Endothelial cell of umbilical vein (primary cell): Measurements from ENCODE around the gene CACNA1C. TPM values are rescaled to one million over a fixed set of nuclear protein-coding genes. Genes with fewer than 3 reads are reported as not detected.

Experiments used
- BruUV-seq: library from RNA; stranded (reverse); fragments of 400-500 nt; replicated peaks from 2 replicates; lab custom pipeline; 2021; lab: Mats Ljungman, UMichigan
- CTCF ChIA-PET: fragments of 300-600, 350-600 bp; sonication (Branson Sonifier 250); formaldehyde crosslinking; loops from one replicate; lab custom pipeline; 2021; ENCODE audit warnings: antibody characterized with exemption, inconsistent platforms; lab: Charles Lee
- POLR2A ChIA-PET: fragments of 300-600, 350-600 bp; sonication (Branson Sonifier 250); formaldehyde crosslinking; loops from one replicate; lab custom pipeline; 2021; ENCODE audit warnings: antibody characterized with exemption, inconsistent platforms; lab: Charles Lee
- DNase-seq: peaks from one replicate; pipeline ENCODE4 v3.0.0-alpha.2; 2011; ENCODE audit warnings: low read depth, low spot score
- FAIRE-seq: peaks from 2 replicates; lab custom pipeline; 2011; peaks lifted over from hg19 to GRCh38; lab: Jason Lieb, UNC
- H2AFZ ChIP-seq: 2 replicates; pipeline ENCODE4 v1.6.0; 2012; ENCODE audit warnings: low read depth, low read length, control low read depth, inconsistent platforms
- H3K27ac ChIP-seq: 2 replicates; pipeline ENCODE4 v1.5.1; 2011; ENCODE audit warnings: low read depth, mild to moderate bottlenecking, control low read depth, low read length, moderate library complexity; ENCODE audit not compliant: insufficient read depth
- H3K27me3 ChIP-seq, 2 experiments: 2 replicates each; pipeline versions ENCODE4 v1.6.0 to v1.6.1; 2011; ENCODE audit warnings: low read length in 2 of 2, mixed read lengths in 1 of 2; ENCODE audit not compliant: control insufficient read depth in 2 of 2, insufficient read depth in 2 of 2
- H3K36me3 ChIP-seq, 2 experiments: 2 replicates in 1 of 2; 3 replicates in 1 of 2; pipeline ENCODE4 v1.5.1; 2011; ENCODE audit warnings: low read length in 2 of 2, mild to moderate bottlenecking in 1 of 2, moderate library complexity in 1 of 2; ENCODE audit not compliant: control insufficient read depth in 2 of 2, insufficient read depth in 2 of 2; ENCODE audit errors: extremely low read depth in 1 of 2
- H3K4me1 ChIP-seq: 3 replicates; pipeline ENCODE4 v1.5.1; 2011; ENCODE audit warnings: mild to moderate bottlenecking, low read length; ENCODE audit not compliant: control insufficient read depth, insufficient read depth; ENCODE audit errors: extremely low read depth
- H3K4me2 ChIP-seq: 2 replicates; pipeline ENCODE4 v1.6.1; 2011; ENCODE audit warnings: low read length, control low read depth, mixed read lengths; ENCODE audit not compliant: insufficient read depth
- H3K4me3 ChIP-seq, 3 experiments: fragments of 200-600 bp in 1 of 3; sonication (generic), shearing (Covaris generic) in 1 of 3; replicated peaks in 1 of 3; 2 replicates each; pipeline ENCODE4 v1.5.1; 2011 to 2016; ENCODE audit warnings: control low read depth in 3 of 3, low read length in 3 of 3, mild to moderate bottlenecking in 2 of 3, inconsistent platforms in 1 of 3, low read depth in 1 of 3, moderate library complexity in 1 of 3; ENCODE audit not compliant: insufficient read depth in 1 of 3
- H3K79me2 ChIP-seq: 2 replicates; pipeline ENCODE4 v1.6.0; 2012; ENCODE audit warnings: low read length, inconsistent platforms; ENCODE audit not compliant: control insufficient read depth, insufficient read depth
- H3K9ac ChIP-seq: replicated peaks from 2 replicates; pipeline ENCODE3; 2011; ENCODE audit warnings: low read length, control low read depth; ENCODE audit not compliant: insufficient read depth; ENCODE audit errors: extremely low read depth
- H3K9me1 ChIP-seq: replicated peaks from 3 replicates; pipeline ENCODE4 v1.6.0; 2011; ENCODE audit warnings: mild to moderate bottlenecking, low read length; ENCODE audit not compliant: control insufficient read depth, insufficient read depth; ENCODE audit errors: extremely low read depth
- H3K9me3 ChIP-seq: replicated peaks from 2 replicates; pipeline ENCODE4 v1.5.1; 2012; ENCODE audit warnings: low read length, inconsistent platforms; ENCODE audit not compliant: control insufficient read depth, insufficient read depth
- H4K20me1 ChIP-seq: replicated peaks from 2 replicates; pipeline ENCODE3; 2011; ENCODE audit warnings: mild to moderate bottlenecking, low read length; ENCODE audit not compliant: control insufficient read depth, insufficient read depth; ENCODE audit errors: extremely low read depth
- EZH2 ChIP-seq: IDR thresholded peaks from 2 replicates; pipeline ENCODE4 v1.6.1; 2012; ENCODE audit warnings: borderline replicate concordance, low read depth, mild to moderate bottlenecking, moderate library complexity, low read length, inconsistent platforms; ENCODE audit not compliant: severe bottlenecking
- FOS ChIP-seq: IDR thresholded peaks from 2 replicates; pipeline ENCODE4 v1.6.1; 2011; ENCODE audit warnings: mild to moderate bottlenecking, low read length, moderate library complexity, borderline replicate concordance; ENCODE audit not compliant: insufficient read depth
- GATA2 ChIP-seq: IDR thresholded peaks from 2 replicates; pipeline ENCODE4 v1.7.0; 2011; ENCODE audit warnings: low read depth, mild to moderate bottlenecking, moderate library complexity, mixed read lengths, low read length; ENCODE audit not compliant: insufficient read length, insufficient read depth
- JUN ChIP-seq: IDR thresholded peaks from 2 replicates; pipeline ENCODE4 v1.6.1; 2011; ENCODE audit warnings: borderline replicate concordance, low read depth; ENCODE audit not compliant: insufficient read length, insufficient read depth
- MYC ChIP-seq: IDR thresholded peaks from one replicate; pipeline ENCODE4 v1.6.1; 2011; ENCODE audit warnings: mild to moderate bottlenecking, low read depth, low read length
- POLR2A ChIP-seq: IDR thresholded peaks from 2 replicates; pipeline ENCODE4 v1.6.1; 2012; ENCODE audit warnings: low read depth, mild to moderate bottlenecking, control low read depth, low read length
- POLR2AphosphoS5 ChIP-seq: IDR thresholded peaks from 2 replicates; pipeline ENCODE4 v1.6.1; 2012; ENCODE audit warnings: low read depth, mild to moderate bottlenecking, control low read depth, low read length, moderate library complexity; ENCODE audit not compliant: insufficient read depth
- dilution Hi-C: fragments of 300-500 bp; cut with MboI; formaldehyde crosslinking; loops from one replicate; pipeline ENCODE4 v1.15.0; 2019; ENCODE audit warnings: low sequenced_read_pairs; ENCODE audit not compliant: extremely low pct_ligation_motif_present
- intact Hi-C: fragments of 100-400 bp; cut with micrococcal nuclease; formaldehyde crosslinking; loops from one replicate; pipeline ENCODE4 v1.10.0; 2022
- polyA plus RNA-seq, 4 experiments: library from polyadenylated mRNA; depleted of rRNA in 3 of 4; stranded (reverse) in 3 of 4; unstranded in 1 of 4; fragments of >200 nt; gene quantifications; 2 replicates each; pipeline versions ENCODE4 v1.2.1 to v1.2.3, GENCODE V29; 2011 to 2012; ENCODE audit warnings: missing spikeins in 1 of 4
- total RNA-seq: library from RNA; stranded (reverse); gene quantifications from 2 replicates; pipeline ENCODE4 v1.2.3, GENCODE V29; 2021
- TF ChIP-seq, protein P1 (sequence below): IDR thresholded peaks from 2 replicates; pipeline ENCODE4 v1.6.1; 2011; ENCODE audit not compliant: insufficient read depth, insufficient read length
- TF ChIP-seq, protein P2 (sequence below), 2 donors: IDR thresholded peaks; 1 replicate in 1 of 2; 2 replicates in 1 of 2; pipeline ENCODE4 v1.5.1; 2011; ENCODE audit warnings: low read length in 2 of 2, mild to moderate bottlenecking in 2 of 2, moderate library complexity in 2 of 2, control low read depth in 1 of 2, inconsistent platforms in 1 of 2, low read depth in 1 of 2; ENCODE audit not compliant: insufficient read depth in 1 of 2; ENCODE audit errors: extremely low read depth in 1 of 2

The CACNA1C gene
- total and polyA plus RNA-seq, 2 donors (not counting 3 experiments of a cell fraction or from before 2014, with no cell fraction given) = not detected

DNA sequence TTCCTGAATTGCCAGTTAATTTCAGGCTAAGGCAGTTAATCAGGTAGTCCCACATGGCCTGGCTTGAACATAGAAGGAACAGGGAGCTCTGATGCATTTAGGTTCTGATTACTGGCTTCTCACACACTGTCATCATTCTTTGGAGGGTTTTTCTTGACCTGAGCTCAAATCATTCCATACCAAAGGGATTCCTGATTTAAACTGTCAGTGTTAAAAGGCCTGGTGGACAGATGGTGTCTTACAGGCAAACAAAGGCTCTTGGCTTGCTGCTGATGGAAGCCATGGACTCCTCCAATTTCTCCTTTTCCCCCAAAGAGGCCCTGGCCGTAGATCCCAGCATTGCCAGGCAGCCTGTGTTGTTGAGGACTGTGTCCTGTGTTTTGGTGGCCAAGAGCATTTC, 30.2 kb downstream of the CACNA1C start:
- dilution Hi-C loops = no loop called here
- H3K79me2 ChIP-seq = no peaks in the 10 kb centered on the region
- no peak for DNase-seq
- no peak overlapping the region for H2AFZ ChIP-seq
- H3K9ac ChIP-seq = no peak overlapping the region
- no peaks in the 10 kb centered on the region for H3K27me3 ChIP-seq
- H3K4me1 ChIP-seq = no peaks in the 10 kb centered on the region
- FAIRE-seq = no peak
- intact Hi-C loops = no loop called here
- H3K9me1 ChIP-seq = no peaks in the 10 kb centered on the region
- TF ChIP-seq MYC = no peak
- TF ChIP-seq, protein P1, sequence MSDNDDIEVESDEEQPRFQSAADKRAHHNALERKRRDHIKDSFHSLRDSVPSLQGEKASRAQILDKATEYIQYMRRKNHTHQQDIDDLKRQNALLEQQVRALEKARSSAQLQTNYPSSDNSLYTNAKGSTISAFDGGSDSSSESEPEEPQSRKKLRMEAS = no peak
- TF ChIP-seq JUN = no peak
- TF ChIP-seq GATA2 = no peak
- no peak for TF ChIP-seq POLR2AphosphoS5
- TF ChIP-seq FOS = no peak
- TF ChIP-seq, protein P2, sequence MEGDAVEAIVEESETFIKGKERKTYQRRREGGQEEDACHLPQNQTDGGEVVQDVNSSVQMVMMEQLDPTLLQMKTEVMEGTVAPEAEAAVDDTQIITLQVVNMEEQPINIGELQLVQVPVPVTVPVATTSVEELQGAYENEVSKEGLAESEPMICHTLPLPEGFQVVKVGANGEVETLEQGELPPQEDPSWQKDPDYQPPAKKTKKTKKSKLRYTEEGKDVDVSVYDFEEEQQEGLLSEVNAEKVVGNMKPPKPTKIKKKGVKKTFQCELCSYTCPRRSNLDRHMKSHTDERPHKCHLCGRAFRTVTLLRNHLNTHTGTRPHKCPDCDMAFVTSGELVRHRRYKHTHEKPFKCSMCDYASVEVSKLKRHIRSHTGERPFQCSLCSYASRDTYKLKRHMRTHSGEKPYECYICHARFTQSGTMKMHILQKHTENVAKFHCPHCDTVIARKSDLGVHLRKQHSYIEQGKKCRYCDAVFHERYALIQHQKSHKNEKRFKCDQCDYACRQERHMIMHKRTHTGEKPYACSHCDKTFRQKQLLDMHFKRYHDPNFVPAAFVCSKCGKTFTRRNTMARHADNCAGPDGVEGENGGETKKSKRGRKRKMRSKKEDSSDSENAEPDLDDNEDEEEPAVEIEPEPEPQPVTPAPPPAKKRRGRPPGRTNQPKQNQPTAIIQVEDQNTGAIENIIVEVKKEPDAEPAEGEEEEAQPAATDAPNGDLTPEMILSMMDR (IDR thresholded peaks at IDR 0.05; ENCODE audit: extremely low read depth in 1 of 2, insufficient read depth in 1 of 2, low read depth in 1 of 2, low read length in 2 of 2) = no peak
- TF ChIP-seq EZH2 = no peak
- no peak for TF ChIP-seq POLR2A
- no peak overlapping the region for H3K4me3 ChIP-seq
- no peaks in the 10 kb centered on the region for H3K9me3 ChIP-seq
- H3K27ac ChIP-seq = no peak overlapping the region
- no peaks in the 10 kb centered on the region for H4K20me1 ChIP-seq
- H3K4me2 ChIP-seq = no peak overlapping the region
- CTCF ChIA-PET = no interaction called here
- no peaks in the 10 kb centered on the region for H3K36me3 ChIP-seq
- POLR2A ChIA-PET = no interaction called here
- BruUV-seq = no TSS peak
